NCI-H1417 (cell line): ENCODE data around the gene ATP12A.
A peak's percentile ranks its signal among the peaks of the same experiment; 100 is the strongest.

ENCODE experiments used
- DNase-seq, 3 experiments: peaks; one replicate each; lab custom pipeline; 2025; lab: John Stamatoyannopoulos, UW

ATP12A gene

DNA sequence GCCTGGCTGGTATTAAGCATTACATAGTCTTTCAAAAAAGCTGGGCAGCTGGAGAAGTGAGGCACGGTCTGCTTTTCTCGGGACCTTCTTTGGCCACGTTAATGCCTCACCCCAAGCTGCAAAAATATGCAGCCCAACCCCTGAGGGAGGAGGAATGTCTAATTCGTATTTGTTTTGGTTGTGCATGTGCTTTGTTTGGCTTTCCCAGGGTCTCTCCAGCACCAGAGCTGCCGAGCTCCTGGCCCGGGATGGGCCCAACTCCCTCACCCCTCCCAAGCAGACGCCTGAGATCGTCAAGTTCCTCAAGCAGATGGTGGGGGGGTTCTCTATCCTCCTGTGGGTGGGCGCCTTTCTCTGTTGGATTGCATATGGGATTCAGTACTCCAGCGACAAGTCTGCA lies 7.9 kb downstream of the ATP12A start:
- DNase-seq, result no peak

DNA sequence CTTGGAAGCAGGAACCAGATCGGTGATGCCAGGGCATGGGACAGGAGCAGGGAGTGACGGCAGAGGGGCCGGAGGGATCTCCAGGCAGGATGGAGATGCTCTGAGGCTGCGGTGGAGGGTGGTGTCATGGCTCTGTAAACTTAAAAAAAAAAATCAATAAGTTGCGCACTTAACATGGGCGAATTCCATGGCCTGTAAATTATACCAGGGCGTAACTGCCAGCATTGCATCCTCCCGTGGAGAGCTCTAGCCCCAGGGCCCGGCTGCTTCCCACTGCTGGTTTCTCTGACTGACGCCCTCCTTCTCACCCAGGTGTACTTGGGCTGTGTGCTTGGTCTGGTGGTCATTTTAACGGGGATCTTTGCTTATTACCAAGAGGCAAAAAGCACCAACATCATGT lies 8.7 kb downstream of the ATP12A start:
- DNase-seq, result peak in 2 of 3 experiments; percentile 4 to 39

DNA sequence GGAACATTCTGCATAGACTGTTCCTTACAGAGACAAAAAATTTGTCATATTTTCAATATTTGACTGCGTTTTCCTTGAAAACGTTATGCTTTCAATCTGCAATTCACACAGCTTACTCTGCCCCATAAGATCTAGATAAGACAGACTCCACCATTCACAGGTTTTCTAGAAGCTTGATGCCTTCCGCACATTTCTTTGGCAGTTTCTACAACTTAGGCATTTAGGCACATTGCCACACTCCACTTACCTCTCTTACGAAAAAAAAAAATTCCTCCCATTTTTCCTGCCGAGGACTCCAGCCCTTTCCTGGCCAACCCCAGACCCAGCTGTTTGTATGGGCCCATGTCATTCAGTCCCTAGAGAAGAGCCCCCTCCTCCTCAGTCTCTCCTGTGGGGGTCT lies 11.2 kb downstream of the ATP12A start:
- DNase-seq, result no peak

DNA sequence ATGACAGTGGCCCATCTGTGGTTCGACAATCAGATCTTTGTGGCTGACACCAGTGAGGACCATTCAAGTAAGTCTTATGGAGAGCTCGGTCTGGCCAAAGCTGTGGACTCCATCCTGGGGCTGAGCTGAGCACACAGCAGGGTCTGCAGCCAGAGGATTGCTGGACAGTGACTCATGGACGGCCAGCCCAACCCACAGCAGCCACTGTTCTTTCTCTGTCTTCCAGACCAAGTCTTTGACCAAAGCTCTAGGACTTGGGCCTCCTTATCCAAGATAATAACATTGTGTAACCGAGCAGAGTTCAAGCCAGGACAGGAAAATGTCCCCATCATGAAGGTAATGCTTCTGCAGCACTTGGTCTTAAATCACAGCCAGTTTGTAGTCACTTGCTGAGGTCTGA lies 12.4 kb downstream of the ATP12A start:
- DNase-seq, result no peak

DNA sequence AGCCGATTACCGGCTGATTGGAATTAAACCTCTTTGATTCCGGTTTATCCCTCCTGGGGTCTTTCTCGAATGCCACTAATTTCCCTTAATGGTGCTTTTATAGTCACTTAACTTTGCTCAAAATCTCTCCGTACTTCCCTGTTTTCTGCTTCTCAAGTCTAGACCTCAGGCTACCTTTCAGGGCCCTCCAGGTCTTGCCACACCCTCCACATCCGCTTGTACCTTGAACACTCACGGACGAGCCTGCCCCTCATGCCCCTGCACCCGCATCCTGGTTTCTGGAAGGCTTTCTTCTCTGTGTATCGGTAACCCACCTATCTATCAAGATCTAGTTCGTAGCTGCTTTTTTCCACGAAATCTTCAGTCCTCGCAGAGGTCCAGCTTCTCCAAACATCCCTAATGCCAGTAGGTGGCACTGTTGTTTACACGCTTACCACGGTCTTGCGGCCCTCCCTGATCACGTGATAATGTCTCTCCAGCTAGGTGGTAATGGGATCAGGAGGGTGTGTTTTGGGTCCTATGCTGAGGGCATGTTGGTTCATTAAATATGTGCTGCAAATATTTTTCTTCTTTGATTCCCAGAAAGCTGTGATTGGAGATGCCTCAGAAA lies 13.8 kb downstream of the ATP12A start:
- peak; percentile 11 to 84 (median 62) for DNase-seq

DNA sequence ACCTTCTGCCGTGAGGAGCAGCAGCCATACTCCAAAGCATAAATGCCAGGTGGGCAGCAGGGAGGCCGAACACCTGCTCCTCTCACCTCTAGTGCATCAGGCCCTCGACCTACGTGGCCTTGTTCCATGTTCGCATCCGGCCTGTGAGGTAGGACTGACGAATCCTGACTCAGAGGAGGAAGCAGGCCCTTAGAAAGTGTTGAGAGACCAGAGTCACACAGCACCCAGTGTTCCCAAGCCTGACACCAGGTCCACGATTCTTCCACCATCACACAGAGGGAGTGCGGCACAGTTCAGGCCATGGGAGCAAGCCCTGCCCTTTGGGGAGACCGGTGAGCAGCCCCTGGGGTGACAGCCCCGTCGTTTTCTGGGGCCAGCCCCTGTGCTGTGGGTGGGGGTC lies 14.7 kb downstream of the ATP12A start:
- DNase-seq, result no peak

DNA sequence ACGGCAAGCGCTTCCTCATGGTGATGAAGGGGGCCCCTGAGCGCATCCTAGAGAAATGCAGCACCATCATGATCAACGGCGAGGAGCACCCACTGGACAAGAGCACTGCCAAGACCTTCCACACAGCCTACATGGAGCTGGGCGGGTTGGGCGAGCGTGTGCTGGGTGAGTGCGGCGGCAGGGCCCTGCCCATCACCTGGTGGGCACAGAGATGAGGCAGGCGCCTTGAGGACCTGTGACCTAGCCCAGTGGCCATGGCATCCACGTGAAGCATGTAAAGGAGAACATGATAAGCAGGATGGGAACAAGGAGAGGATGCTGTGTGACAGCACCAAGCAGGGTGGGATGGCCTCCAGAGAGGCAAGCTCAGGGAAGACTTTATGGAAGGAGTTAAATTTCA lies 18.5 kb downstream of the ATP12A start:
- DNase-seq, result no peak

DNA sequence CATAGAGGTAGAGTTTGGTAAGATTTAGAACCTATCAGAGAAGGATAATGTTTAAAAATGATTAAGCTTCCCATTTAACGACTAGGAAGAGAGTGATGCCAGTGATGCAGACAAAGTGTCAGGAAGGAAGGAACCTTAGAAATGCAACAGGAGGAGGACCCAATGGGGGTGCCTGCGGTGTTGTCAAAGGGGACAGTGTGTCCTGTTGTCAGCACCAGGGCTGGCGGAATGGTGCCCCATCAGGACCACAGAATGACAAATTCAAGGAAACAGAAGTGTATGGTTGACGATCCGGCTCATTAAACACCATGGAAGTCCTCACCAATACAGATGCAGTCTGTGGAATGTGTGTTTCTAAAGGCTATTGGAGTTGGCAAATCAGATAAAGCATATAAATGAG lies 19.3 kb downstream of the ATP12A start:
- DNase-seq, result no peak

DNA sequence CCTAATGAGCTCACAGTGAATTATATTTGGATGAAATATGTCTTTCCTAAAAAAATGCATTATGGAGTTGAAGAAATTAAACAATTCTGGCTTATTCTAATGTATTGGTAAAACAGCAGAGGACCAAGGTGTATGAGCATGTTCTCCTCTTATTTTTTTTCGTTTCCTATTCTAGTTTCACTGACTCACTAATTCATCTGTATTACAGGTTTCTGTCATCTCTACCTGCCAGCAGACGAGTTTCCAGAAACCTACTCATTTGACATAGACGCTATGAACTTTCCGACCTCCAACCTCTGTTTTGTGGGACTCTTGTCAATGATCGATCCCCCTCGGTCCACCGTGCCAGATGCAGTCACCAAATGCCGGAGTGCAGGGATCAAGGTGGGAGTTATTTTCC lies 20.3 kb downstream of the ATP12A start:
- DNase-seq, result no peak

DNA sequence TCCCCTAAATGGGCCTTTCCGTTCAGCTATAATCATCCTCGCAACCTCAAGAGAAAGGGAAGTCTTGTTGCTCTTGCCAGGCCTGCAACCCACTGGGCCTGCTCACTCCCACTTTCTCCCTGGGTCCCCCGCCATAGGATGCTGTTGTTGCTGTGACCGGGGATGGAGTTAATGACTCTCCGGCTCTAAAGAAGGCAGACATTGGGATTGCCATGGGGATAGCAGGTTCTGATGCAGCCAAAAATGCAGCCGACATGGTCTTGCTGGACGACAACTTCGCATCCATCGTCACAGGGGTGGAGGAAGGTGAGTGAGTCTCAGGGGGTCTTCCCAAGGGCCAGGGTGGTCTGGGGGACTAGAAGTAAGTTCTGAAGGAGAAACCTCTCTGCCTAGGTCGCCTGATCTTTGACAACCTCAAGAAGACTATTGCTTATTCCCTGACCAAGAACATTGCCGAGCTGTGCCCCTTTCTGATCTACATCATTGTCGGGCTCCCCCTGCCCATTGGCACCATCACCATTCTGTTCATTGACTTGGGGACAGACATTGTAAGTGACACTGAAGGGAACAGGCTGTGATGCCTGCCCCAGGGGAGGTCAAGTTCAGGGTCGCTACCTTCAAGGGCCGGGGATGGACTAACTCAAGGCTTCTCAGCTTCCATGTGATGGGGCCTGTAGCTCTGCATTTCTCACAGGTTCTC lies 26.8 kb downstream of the ATP12A start:
- DNase-seq, result no peak

DNA sequence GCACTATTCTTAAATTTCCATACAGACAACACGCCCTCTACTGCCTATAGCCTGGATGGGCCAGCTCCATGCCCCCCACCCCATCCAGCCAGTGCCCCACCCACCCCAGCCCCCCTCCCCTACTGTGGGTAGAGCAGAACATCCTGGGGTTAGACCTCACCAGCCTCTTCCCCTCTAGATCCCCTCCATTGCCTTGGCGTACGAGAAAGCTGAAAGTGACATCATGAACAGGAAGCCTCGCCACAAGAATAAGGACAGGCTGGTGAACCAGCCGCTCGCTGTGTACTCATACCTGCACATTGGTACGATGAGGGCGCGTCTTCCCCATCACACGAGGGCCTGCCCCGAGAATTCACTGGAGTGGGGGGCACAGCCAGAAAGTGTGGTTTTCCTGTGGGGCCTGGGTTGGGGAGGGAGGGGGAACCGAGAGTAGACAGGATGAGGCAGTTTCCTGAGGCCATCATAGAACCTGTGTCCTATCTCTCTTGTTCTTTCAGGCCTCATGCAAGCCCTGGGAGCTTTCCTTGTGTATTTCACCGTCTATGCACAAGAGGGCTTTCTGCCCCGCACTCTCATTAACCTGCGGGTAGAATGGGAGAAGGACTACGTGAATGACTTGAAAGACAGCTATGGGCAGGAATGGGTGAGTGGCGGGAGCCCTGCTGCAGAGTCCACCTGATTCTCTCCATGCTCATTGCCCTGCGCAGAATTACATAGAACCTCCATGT lies 29.1 kb downstream of the ATP12A start:
- no peak for DNase-seq

DNA sequence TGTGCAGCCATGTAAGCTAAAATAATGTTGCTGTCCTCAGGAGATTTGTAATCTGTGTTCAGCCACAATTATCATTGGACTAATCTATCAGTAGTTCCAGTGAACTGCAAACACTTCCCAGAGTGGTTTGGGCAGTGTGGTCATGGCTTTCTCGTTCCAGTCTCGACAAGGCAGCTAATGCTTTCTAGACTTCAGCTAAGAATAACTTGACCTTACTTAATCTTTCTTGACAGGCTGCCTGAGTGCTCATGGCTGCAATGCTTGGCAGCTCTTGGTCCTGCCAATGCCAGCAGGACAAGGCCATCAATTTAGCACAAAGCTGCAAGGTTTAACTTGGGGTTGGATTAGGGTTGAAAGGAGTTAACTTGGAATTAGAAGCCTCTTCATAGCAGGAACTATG lies 32.8 kb downstream of the ATP12A start:
- DNase-seq, result no peak

DNA sequence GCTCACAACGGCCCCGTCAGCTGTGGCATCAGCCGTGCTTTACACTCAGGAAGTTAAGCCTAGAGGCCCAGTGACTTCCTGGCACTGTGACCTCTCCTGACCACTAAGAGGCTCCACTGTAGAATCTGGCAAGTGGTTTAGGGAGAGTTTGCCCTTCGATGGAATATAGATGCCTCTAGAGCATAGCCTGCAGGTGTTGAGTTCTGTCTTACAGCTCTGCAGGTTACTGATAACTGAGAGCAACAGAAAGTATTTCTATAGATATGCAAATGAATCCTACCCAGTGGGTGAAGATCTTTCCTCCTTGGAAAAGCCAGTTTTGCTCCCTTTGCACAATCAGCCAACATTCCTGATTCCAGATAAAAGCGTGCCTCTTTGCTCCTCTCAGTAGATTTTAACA lies 35.8 kb downstream of the ATP12A start:
- no peak for DNase-seq

DNA sequence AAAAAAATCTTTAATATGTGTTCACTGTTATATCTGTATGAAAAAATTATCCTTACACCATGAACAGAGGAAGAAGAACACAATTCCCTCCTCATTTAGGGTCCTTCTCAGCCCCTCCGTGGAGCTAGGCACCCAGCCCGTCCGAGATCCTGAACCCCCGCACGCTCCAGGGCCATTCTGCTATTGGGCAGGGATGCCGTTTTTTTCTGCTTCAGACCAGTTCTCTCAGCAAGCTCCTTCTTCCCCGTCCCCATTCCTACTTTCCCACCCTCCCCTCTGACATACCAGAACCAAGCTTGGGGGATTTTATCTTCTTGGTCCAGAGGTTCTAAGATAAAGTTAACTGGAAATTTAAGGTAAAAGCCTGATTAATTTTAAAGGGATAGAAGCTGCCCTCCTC lies 36.2 kb downstream of the ATP12A start:
- no peak for DNase-seq

DNA sequence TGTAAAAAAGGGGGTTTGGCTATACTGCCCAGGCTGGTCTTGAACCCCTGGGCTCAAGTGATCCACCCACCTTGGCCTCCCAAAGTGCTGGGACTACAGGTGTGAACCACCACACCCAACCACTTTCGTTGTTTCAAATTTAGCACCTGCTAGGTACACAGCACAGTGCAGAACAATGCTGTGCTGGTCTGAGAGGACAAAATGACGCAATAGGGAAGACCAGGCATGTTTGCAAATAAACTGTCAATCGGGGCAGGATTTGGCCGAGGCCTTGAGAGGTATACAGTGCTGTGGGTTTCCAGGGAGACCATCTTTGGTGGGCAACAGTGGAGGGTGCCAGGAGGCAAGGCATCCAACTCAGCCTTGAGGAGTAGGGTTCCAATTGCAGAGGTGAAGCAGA lies 37.0 kb downstream of the ATP12A start:
- DNase-seq, result no peak

DNA sequence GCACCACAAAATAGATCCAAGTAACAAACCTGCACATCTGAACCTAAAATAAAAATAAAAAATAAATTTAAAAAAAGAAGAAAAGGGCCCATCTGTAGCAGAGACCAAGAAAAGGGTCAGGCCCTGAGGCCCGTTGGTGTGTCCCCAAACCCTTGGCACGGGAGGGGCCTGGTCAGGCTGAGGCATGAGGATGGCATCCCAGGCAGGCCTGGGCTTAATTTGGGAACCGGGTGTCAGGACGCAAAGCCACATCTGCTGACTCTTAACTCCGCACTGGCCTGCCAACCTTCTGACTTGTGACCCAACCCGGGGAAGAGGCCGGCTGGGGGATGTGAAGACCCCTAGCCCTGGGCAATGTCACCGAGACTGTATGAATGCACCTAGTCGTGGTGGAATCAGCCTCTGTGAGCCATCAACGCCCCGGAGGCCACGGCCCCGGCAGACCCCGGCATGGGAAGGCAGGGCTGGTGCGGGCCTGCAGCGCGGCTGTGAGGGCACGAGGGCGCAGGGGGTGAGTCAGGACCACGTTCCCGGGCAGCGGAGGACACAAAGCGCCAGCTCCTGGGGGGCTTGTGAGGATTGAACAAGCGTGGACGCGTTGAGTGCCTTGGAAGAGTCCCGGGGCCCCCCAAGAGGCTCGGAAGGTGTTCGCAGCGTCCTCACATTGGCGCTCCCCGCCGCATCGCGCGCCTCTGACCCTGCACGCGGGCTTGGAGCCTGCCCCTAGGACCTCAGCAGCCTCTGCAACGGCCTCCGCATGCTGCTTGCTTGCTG lies 38.2 kb downstream of the ATP12A start:
- DNase-seq, result no peak

DNA sequence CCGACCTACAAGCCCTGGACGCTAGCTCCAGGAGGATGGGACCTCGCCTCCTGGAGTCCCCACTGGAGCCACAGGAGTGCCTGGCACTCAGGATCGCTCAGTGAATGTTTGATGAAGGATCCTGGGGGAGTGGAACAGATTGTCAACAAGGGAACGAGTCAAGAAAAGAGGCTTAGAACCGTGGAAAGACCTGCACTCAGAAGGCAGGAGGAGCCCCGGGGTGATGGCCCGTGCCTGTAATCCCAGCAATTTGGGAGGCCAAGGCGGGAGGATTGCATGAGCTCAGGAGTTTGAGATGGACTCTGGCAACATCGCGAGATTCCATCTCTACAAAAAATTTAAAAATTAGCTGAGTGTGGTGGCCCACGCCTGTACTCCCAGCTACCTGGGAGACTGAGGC lies 38.9 kb downstream of the ATP12A start:
- no peak for DNase-seq

DNA sequence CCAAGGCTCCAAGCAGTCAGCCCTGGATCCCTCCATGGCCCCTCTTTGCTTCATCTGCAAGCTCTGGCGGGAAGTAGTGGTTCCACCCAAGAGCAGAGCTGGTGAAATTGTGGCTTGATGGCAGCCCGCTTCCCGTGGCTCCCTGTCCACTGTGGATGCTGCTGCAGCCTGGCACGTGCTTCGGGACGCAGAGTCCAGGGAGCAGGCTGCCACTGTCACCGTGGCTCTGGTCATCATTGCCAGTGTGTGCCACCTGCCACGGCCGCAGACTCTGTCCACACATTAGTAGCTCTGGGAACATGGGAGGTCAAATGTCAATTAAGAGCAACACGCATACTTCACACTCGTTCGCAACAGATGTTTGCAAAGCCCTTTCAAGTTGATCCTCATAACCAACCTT lies 43.0 kb downstream of the ATP12A start:
- no peak for DNase-seq

DNA sequence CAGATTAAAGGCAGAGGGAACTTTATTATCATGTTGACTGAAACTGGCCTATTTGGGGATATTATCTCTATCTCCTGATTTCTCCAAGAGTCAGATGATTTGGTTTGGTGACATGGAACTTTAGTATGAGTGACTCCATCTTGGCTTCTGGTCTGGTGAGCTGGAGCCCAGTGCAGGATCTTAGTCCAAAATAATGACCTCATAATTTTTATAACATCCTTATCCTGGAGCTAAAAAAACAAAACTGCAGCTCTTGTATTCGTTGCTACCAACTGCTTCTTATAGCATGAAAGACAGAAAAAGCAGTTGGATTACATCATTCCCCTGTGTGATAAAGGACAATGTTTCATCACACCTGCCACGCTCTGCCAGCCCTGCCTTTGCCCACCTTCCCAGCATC lies 44.5 kb downstream of the ATP12A start:
- no peak for DNase-seq

DNA sequence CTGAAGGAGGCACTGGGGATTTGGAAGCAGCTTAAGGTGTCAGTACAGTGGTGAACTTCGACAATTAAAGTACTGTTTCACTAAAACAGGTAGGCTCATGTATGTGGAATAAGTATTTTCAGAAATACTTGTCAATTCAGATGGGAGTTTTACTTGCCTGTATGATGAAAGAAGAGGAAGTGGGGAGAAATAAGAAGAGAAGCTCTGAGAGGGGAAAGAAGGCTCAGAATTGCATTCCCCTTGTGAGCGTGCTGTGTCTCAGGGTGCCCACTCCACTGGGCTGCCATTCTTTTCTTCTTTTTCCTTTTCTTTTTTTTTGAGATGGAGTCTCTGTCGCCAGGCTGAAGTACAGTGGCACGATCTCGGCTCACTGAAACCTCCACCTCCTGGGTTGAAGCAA lies 45.2 kb downstream of the ATP12A start:
- DNase-seq, result no peak

DNA sequence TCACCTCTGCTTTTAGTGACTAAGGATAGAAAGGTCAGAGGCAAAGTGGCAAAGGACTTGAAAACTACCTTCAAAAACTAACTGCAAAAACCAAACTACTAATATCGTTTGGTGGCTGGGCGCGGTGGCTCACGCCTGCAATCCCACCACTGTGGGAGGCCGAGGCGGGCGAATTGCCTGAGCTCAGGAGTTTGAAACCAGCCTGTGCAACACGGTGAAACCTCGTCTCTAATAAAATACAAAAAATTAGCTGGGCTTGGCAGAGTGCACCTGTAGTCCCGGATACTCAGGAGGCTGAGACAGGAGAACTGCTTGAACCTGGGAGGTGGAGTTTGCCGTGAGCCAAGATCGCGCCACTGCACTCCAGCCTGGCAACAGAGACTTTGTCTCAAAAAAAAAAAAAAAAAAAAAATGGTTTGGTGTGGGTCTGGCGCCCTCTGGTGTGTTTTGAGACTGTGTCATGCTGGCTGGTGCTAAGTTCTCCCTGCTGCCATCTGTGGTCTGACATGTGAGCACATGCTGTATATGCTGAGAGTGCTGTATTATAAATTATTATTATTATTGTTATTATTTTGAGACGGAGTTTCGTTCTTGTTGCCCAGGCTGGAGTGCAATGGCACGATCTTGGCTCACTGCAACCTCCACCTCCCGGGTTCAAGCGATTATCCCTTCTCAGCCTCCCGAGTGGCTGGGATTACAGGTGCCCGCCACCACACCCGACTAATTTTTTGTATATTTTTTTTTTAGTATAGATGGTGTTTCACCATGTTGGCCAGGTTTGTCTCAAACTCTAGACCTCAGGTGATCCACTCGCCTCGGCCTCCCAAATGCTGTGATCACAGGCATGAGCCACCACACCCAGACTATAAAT lies 47.8 kb downstream of the ATP12A start:
- DNase-seq, result peak; percentile 35 to 80 (median 49)
